ENCODE results near the gene FUCA1. TPM values are rescaled to one million over a fixed set of nuclear protein-coding genes. Genes with fewer than 3 reads are reported as not detected.
A peak's percentile ranks its signal among the peaks of the same experiment; 100 is the strongest.

The FUCA1 gene
- total and polyA plus RNA-seq, 2 of the 8 experiments (the other 6 are each of a cell fraction or from before 2014, with no cell fraction given), result 5.9 to 6.4 TPM

- no peak for TF ChIP-seq YY1 (IDR thresholded peaks at IDR 0.05; ENCODE audit: low read depth, low read length)
- TF ChIP-seq KDM5A (IDR thresholded peaks at IDR 0.05; ENCODE audit: low read length), result no peak
- TF ChIP-seq CREB1 (IDR thresholded peaks at IDR 0.05), result 0 out of 2 replicates have a peak, but pooled peaks have one; percentile 14
- no peak for TF ChIP-seq TAF1 (IDR thresholded peaks at IDR 0.05; ENCODE audit: low read depth, low read length)
- no peak for TF ChIP-seq RBBP5 (IDR thresholded peaks at IDR 0.05; ENCODE audit: borderline replicate concordance, low read depth, low read length)
- TF ChIP-seq EGR1 (IDR thresholded peaks at IDR 0.05; ENCODE audit: borderline replicate concordance, low read depth, low read length), result no peak
- peak; percentile 68 to 76 for TF ChIP-seq RAD21 (IDR thresholded peaks at IDR 0.05 in 1 of 2, conservative IDR thresholded peaks at IDR 0.05 in 1 of 2; ENCODE audit: low read depth in 2 of 2, low read length in 2 of 2)
- TF ChIP-seq CHD1 (IDR thresholded peaks at IDR 0.05; ENCODE audit: low read depth, low read length), result no peak
Measured at GRCh38 chr1:23810818-23811540, 57.1 kb downstream of the FUCA1 start (continued).

Data from H1 (cell line).